ENCODE data around the gene GALNS. TPM values are rescaled to one million over a fixed set of nuclear protein-coding genes. Genes with fewer than 3 reads are reported as not detected.

GALNS gene
- total RNA-seq, 1 donor from 2014 or later = 62.2 TPM

DNA sequence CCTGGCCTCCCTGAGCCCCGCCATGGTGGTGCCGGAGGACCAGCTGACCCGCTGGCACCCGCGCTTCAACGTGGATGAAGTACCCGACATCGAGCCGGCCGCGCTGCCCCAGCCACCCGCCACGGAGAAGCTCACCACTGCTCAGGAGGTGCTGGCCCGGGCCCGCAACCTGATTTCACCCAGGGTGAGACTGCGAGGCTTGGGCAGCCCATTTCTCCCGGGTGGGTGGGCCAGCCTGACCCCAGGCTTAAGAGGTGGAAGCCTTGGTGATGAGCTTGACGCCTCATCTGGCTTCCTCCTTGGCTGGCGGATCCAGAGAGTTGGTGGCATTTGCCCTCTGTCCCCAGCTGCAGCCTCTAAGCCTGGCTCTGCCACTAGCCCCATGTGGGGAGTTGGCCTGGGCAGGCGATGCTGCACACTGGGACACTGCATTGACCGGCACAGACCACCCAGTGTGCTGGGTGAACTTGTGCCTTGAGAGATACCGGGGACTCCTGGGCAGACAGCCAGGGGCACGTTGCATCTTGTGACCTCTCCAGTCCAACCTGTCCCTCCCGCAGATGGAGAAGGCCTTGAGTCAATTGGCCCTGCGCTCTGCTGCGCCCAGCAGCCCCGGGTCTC is 50.1 kb downstream of the GALNS start:
- intact Hi-C loops (cut with DNase I) = no loop called here

DNA sequence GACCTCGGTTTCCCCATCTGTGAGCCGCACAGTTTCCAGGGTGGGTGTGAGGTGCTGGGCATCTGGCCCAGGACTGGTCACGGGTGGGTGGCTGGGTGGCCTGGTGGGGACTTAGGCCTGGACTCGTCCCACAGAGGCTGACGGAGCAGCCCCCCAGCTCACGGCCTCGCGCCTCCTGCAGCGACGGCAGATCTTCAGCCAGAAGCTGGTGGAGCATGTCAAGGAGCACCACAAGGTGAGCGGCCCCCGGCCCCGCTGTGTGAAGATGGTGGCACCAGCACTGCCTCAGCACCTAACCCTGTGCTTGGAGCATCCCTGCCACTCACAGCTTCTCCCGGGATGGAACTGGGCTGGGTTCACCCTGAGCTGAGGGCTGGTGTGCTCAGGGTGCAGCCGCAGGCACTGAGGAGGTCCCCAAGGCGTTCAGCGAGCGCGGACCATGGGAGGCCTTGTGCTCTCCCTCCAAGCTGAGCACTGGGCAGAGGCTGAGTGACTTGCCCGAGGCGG is 50.8 kb downstream of the GALNS start:
- peaks cover 12 to 22% of the 10 kb centered on the region in 2 donors for H3K36me3 ChIP-seq
- TF ChIP-seq, protein P1, sequence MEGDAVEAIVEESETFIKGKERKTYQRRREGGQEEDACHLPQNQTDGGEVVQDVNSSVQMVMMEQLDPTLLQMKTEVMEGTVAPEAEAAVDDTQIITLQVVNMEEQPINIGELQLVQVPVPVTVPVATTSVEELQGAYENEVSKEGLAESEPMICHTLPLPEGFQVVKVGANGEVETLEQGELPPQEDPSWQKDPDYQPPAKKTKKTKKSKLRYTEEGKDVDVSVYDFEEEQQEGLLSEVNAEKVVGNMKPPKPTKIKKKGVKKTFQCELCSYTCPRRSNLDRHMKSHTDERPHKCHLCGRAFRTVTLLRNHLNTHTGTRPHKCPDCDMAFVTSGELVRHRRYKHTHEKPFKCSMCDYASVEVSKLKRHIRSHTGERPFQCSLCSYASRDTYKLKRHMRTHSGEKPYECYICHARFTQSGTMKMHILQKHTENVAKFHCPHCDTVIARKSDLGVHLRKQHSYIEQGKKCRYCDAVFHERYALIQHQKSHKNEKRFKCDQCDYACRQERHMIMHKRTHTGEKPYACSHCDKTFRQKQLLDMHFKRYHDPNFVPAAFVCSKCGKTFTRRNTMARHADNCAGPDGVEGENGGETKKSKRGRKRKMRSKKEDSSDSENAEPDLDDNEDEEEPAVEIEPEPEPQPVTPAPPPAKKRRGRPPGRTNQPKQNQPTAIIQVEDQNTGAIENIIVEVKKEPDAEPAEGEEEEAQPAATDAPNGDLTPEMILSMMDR (IDR thresholded peaks at IDR 0.05) = no peak
- no peak overlapping the region for H3K4me3 ChIP-seq
- H3K9me3 ChIP-seq = no peaks in the 10 kb centered on the region
- DNase-seq (ENCODE audit: low spot score in 2 of 2) = no peak
- H3K4me1 ChIP-seq = peaks cover 8 to 25% of the 10 kb centered on the region in 2 donors
- intact Hi-C loops (cut with DNase I) = no loop called here
- H3K27ac ChIP-seq = no peak overlapping the region
- H3K27me3 ChIP-seq = no peaks in the 10 kb centered on the region

More for the DNA sequence above, 50.1 kb downstream of the GALNS start:
- DNase-seq (ENCODE audit: low spot score in 2 of 2) = no peak
- no peak overlapping the region for H3K27ac ChIP-seq
- no peaks in the 10 kb centered on the region for H3K27me3 ChIP-seq
- peaks cover 8 to 25% of the 10 kb centered on the region in 2 donors for H3K4me1 ChIP-seq
- TF ChIP-seq, protein P1 (IDR thresholded peaks at IDR 0.05) = no peak
- peaks cover 12 to 22% of the 10 kb centered on the region in 2 donors for H3K36me3 ChIP-seq
- no peak overlapping the region for H3K4me3 ChIP-seq
- no peaks in the 10 kb centered on the region for H3K9me3 ChIP-seq

DNA sequence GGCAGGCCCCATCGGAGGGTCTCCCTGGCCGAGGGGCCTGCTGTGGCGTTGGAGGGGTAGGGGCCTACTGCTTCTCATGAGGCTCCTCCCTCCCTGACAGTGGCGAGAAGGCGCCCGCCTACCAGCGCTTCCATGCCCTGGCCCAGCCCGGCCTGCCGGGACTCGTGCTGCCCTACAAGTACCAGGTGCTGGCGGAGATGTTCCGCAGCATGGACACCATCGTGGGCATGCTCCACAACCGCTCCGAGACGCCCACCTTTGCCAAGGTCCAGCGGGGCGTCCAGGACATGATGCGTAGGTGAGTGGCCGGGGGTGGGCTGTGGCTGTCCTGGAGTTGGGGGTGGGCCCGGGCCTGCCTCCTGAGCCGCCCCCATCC is 51.4 kb downstream of the GALNS start:
- H3K4me3 ChIP-seq = no peak overlapping the region
- TF ChIP-seq, protein P1 (IDR thresholded peaks at IDR 0.05) = no peak
- no peaks in the 10 kb centered on the region for H3K9me3 ChIP-seq
- peaks cover 4 to 20% of the 10 kb centered on the region in 2 donors for H3K4me1 ChIP-seq
- intact Hi-C loops (cut with DNase I) = no loop called here
- no peak for DNase-seq (ENCODE audit: low spot score in 2 of 2)
- H3K27me3 ChIP-seq = no peaks in the 10 kb centered on the region
- H3K36me3 ChIP-seq = peaks cover 12 to 22% of the 10 kb centered on the region in 2 donors
- no peak overlapping the region for H3K27ac ChIP-seq

DNA sequence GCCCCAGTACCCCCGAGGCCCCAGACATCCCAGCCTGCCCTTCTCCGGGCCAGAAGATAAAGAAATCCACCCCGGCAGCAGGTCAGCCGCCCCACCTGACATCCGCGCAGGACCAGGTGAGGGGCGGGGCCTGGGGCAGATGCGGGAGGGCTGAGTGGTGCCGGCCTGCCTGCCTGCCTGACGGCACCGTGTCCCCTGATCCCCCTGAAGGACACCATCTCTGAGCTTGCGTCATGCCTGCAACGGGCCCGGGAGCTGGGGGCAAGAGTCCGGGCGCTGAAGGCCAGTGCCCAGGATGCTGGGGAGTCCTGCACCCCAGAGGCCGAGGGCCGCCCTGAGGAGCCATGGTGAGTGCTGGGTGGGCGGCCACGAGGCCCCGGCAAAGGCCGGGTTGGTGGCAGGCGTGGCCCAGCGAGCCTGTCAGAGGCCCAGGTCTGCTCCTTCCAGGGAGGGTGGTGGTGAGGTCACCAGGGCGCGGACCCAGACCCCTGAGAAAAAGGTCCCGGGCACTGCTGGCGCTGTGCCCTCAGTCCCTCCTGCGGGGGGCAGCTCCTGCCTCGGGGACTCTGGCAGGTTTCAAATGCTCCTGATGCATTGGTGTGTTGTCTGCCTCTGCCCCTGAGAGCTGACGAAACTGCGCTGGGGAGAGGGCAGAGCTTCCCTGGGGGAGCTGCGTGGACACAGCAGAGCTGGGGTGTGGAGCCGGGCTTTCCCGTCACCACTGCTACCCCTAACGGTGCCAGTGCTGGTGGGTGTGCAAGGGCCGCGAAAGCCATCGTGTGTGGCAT is 52.0 kb downstream of the GALNS start:
- DNase-seq (ENCODE audit: low spot score in 2 of 2) = no peak
- H3K4me3 ChIP-seq = peak overlapping the region in 1 of 2 donors; percentile 63
- no peaks in the 10 kb centered on the region for H3K9me3 ChIP-seq
- H3K27me3 ChIP-seq = no peaks in the 10 kb centered on the region
- peaks cover 12 to 20% of the 10 kb centered on the region in 2 donors for H3K36me3 ChIP-seq
- peaks cover 0 to 14% of the 10 kb centered on the region in 2 donors for H3K4me1 ChIP-seq
- H3K27ac ChIP-seq = no peak overlapping the region
- TF ChIP-seq, protein P1 (IDR thresholded peaks at IDR 0.05) = no peak
- intact Hi-C loops (cut with DNase I) = no loop called here

DNA sequence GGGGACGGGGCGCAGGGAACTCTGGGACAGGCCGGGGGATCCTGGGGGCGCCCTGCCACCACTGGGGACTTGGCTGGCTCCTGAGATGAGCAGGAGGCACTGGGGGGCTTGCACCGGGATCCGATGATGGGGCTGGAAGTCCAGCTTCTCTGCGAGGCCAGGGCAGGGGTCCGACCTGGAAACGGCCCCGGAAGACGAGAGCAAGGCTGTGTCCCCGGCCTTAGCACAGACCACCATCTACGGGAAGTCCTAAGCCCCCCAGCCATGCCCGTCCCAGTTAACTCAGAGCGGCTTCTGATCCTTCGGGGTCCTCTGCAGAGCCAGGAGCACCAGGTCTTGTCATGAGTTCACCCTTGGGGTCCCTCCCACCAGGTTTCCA is 52.6 kb downstream of the GALNS start:
- Histone ChIP-seq H3K27me3 (no peaks in the 10 kb centered on the region), H3K27ac (no peak overlapping the region), H3K4me1 (peaks cover 0 to 11% of the 10 kb centered on the region in 2 donors), H3K4me3 (peak overlapping the region; percentile 50 to 63), H3K36me3 (peaks cover 8 to 14% of the 10 kb centered on the region in 2 donors), H3K9me3 (no peaks in the 10 kb centered on the region)
- intact Hi-C loops (cut with DNase I) = no loop called here
- TF ChIP-seq, protein P1 (IDR thresholded peaks at IDR 0.05) = no peak
- no peak for DNase-seq (ENCODE audit: low spot score in 2 of 2)

All from ascending aorta (tissue), 2 donors.